A549 treated with CORT108297 at 1 μM for 4 hours (cell line): Measurements from ENCODE around the gene RSPO4. TPM values are rescaled to one million over a fixed set of nuclear protein-coding genes. Genes with fewer than 3 reads are reported as not detected.

Experiments
- total RNA-seq: library from RNA; stranded (reverse); fragments of 200-300 nt; extraction: Qiagen RNA extraction; gene quantifications from 5 replicates; pipeline ENCODE4 v1.2.3, GENCODE V29; 2022

RSPO4 gene
- total RNA-seq: not detected in 5 replicates

DNA sequence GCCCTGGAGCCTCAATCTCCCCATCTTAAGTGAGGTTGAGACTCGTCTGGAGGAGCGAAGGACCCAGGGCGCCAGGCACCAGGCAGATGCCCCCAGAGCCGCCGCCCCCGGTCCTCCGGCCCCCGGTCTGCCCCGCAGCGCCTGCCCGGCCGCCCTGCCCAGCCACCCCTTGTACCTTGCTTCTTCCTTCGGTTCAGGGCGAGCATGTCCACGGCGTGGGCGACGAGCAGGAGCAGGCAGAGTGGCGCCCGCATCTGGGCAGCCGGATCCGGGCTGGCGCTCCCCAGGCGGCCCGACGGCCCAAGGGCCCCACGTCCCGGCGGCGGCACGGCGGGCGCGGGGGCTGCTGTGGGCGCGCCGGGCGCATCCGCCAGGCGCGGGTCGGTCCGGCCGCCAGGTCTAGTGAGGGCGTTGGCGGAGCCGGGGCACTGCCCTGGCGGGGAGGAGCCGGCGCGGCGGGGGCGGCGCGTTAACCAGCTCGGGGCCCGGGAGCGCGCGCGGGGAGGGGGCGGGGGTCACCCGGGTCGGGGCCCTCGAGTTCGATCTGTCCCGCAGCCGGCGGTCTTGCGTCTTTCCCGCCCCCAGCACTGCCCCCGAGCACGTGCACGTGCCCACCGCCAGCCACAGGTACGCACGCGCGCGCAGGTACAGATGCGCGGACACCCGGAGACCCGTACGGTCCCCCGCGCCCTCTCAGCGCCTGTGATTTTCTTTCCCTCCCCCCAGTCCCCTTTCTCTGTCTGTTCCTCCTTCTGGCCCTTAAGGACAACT lies at the start of gene RSPO4:
TSS of gene RSPO4 (minus strand) at position 401 of the 771 bp plus-strand sequence. CDS start at position 254, 147 bp downstream.

GRCh38 chr20:916125-916799 lies 85.8 kb downstream of the RSPO4 start, which contains the start of gene ANGPT4:
Gene ANGPT4 (minus strand): TSS chr20:916334. CDS start chr20:916214, 120 bp downstream.

Other genes starting within 250 kb of the RSPO4 start
- 0.36 to 0.72 TPM (median 0.58 TPM) in 5 replicates for gene SLC52A3, start 233.8 kb downstream of the RSPO4 start, total RNA-seq
- gene FAM110A, start 168.6 kb downstream of the RSPO4 start, total RNA-seq: 6.8 to 11.7 TPM (median 11.6 TPM) in 5 replicates
- gene ANGPT4, start 86.0 kb downstream of the RSPO4 start, total RNA-seq: 0.01 to 0.04 TPM (median 0.02 TPM) in 4 of 5 replicates, not detected in the other
- gene PSMF1, start 116.3 kb upstream of the RSPO4 start, total RNA-seq: 201 to 225 TPM (median 218 TPM) in 5 replicates
- 3.2 to 5.3 TPM (median 4.1 TPM) in 5 replicates for gene TMEM74B, start 182.7 kb upstream of the RSPO4 start, total RNA-seq
- gene C20orf202, start 201.1 kb upstream of the RSPO4 start, total RNA-seq: 0.05 to 0.13 TPM (median 0.07 TPM) in 3 of 5 replicates, not detected in the others
- 0.09 TPM in 1 of 5 replicates, not detected in the others for gene RAD21L1, start 223.7 kb upstream of the RSPO4 start, total RNA-seq